Adrenal gland (tissue), 12 donors: Measurements from ENCODE around the gene DGLUCY. TPM values are rescaled to one million over a fixed set of nuclear protein-coding genes. Genes with fewer than 3 reads are reported as not detected.

Experiments
- DNase-seq, 7 donors: peaks; one replicate each; pipeline ENCODE4 v3.0.0-alpha.2; 2019 to 2020
- H3K27ac ChIP-seq, 5 donors: fragments of 200-600 bp; sonication (generic) in 4 of 5; 1 replicate in 3 of 5; 2 replicates in 2 of 5; pipeline versions ENCODE4 v1.5.1 to v1.8.0; 2016 to 2020; ENCODE audit warnings: mild to moderate bottlenecking in 1 of 5
- H3K27me3 ChIP-seq: fragments of 200-600 bp; 2 replicates; pipeline ENCODE4 v1.8.0; 2021
- H3K36me3 ChIP-seq, 2 donors: fragments of 200-600 bp; replicated peaks in 1 of 2; 1 replicate in 1 of 2; 2 replicates in 1 of 2; pipeline versions ENCODE4 v1.5.1 to v1.8.0; 2018 to 2022
- H3K4me1 ChIP-seq, 2 donors: fragments of 200-600 bp; replicated peaks in 1 of 2; 1 replicate in 1 of 2; 2 replicates in 1 of 2; pipeline versions ENCODE4 v1.5.1 to v1.8.0; 2018 to 2021
- H3K4me3 ChIP-seq, 4 donors: fragments of 200-600 bp; sonication (generic) in 3 of 4; one replicate each; pipeline ENCODE4 v1.5.1; 2016 to 2018
- H3K9me3 ChIP-seq, 3 donors: fragments of 200-600 bp; sonication (generic) in 1 of 3; replicated peaks in 1 of 3; 1 replicate in 2 of 3; 2 replicates in 1 of 3; pipeline versions ENCODE4 v1.5.1 to v1.8.0; 2016 to 2021
- POLR2A ChIP-seq, 2 donors: fragments of 450-650 bp; IDR thresholded peaks; one replicate each; pipeline ENCODE4 v1.6.1; 2017; ENCODE audit warnings: antibody characterized with exemption in 2 of 2, mild to moderate bottlenecking in 2 of 2, moderate library complexity in 1 of 2
- WGBS, 4 donors: extraction: QIAGEN DNeasy Blood & Tissue Kit in 2 of 4; methylation state at CpG; one replicate each; pipeline versions ENCODE4 v1.1.5 to v1.1.7; 2013 to 2017; 5-methylcytosine and 5-hydroxymethylcytosine counted together
- intact Hi-C, 2 donors: fragments of 100-400 bp; cut with DNase I; formaldehyde crosslinking; loops; one replicate each; pipeline versions ENCODE4 v1.14.1 to v1.15.0; 2022 to 2023
- polyA plus RNA-seq, 3 donors: library from polyadenylated mRNA; stranded (reverse); fragments of 200-250 nt in 2 of 3; fragments of 350-450 nt in 1 of 3; fragmentation: Illumina TruSeq in 1 of 3; extraction: RNeasy Lipid Tissue Mini Kit (QIAGEN cat#74804) in 1 of 3; gene quantifications; one replicate each; pipeline ENCODE4 v1.2.3, GENCODE V29; 2013 to 2014
- total RNA-seq, 9 donors: library from RNA; depleted of rRNA in 4 of 9; stranded (reverse); fragments of >200 nt in 4 of 9; fragments of 120-200 nt in 1 of 9; fragmentation: NEBNext Ultra II Directional in 1 of 9; extraction: Animal tissue kit (Norgen Biotek cat#: 25700) in 1 of 9; gene quantifications; one replicate each; pipeline versions ENCODE4 v1.1.0 to v1.2.4, GENCODE V29; 2013 to 2023
- TF ChIP-seq, protein P1 (sequence below), 6 experiments: fragments of 450-650 bp in 4 of 6; fragments of 200-600 bp in 2 of 6; sonication (generic) in 1 of 6; IDR thresholded peaks; 1 replicate in 5 of 6; 2 replicates in 1 of 6; pipeline versions ENCODE4 v1.5.1 to v1.8.0; 2016 to 2021; ENCODE audit warnings: antibody characterized with exemption in 6 of 6, mild to moderate bottlenecking in 2 of 6, moderate library complexity in 1 of 6
- donor health status: healthy with polysubstance abuse.
- donor health status: Bipolar disorder and iron deficiency.
- donor health status: DM: yes; HTN: yes; CAD: no.
- donor health status: DM: no; HTN: no; CAD: no.
- donor health status: DM: no; HTN: no; CAD: no.
- donor health status: DM: yes; HTN: yes; CAD: no.

Gene DGLUCY
- total and polyA plus RNA-seq, 12 donors: 48.9 to 93.4 (median 70.9) TPM

DNA sequence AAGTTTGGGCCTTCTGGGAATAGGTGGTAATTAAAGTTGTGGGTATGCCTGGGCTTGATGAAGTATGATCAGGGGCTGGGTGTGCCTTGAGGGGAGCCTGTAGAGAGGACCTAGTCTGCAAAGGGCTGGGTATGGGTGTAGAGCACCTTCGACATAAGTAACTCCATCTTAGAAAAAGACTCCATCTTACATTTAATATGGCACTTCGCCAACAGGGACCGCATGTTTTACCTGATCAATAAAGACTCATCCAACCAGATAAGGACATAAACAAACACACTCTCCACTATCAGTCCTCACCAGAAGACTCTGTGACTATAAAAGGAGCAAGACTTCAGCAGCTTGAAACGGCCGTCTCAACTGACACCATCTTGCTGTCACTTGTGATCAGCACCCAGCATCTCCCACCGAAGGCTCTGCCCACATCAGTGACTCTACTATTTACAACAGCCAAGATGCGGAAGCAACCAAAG, 154.1 kb downstream of the DGLUCY start:
- Histone ChIP-seq H3K36me3 (no peaks in the 10 kb centered on the region), H3K4me1 (peaks cover 8 to 11% of the 10 kb centered on the region in 2 donors), H3K4me3 (no peak overlapping the region), H3K27me3 (no peaks in the 10 kb centered on the region), H3K27ac (no peak overlapping the region), H3K9me3 (no peaks in the 10 kb centered on the region)
- TF ChIP-seq, protein P1, sequence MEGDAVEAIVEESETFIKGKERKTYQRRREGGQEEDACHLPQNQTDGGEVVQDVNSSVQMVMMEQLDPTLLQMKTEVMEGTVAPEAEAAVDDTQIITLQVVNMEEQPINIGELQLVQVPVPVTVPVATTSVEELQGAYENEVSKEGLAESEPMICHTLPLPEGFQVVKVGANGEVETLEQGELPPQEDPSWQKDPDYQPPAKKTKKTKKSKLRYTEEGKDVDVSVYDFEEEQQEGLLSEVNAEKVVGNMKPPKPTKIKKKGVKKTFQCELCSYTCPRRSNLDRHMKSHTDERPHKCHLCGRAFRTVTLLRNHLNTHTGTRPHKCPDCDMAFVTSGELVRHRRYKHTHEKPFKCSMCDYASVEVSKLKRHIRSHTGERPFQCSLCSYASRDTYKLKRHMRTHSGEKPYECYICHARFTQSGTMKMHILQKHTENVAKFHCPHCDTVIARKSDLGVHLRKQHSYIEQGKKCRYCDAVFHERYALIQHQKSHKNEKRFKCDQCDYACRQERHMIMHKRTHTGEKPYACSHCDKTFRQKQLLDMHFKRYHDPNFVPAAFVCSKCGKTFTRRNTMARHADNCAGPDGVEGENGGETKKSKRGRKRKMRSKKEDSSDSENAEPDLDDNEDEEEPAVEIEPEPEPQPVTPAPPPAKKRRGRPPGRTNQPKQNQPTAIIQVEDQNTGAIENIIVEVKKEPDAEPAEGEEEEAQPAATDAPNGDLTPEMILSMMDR (IDR thresholded peaks at IDR 0.05): no peak
- no peak for TF ChIP-seq POLR2A (IDR thresholded peaks at IDR 0.05)
- DNase-seq: no peak
- intact Hi-C loops: no loop called here
- 92 to 94% (median 94%) methylated on average over 7 of the region's 7 CpGs for WGBS, 4 donors

DNA sequence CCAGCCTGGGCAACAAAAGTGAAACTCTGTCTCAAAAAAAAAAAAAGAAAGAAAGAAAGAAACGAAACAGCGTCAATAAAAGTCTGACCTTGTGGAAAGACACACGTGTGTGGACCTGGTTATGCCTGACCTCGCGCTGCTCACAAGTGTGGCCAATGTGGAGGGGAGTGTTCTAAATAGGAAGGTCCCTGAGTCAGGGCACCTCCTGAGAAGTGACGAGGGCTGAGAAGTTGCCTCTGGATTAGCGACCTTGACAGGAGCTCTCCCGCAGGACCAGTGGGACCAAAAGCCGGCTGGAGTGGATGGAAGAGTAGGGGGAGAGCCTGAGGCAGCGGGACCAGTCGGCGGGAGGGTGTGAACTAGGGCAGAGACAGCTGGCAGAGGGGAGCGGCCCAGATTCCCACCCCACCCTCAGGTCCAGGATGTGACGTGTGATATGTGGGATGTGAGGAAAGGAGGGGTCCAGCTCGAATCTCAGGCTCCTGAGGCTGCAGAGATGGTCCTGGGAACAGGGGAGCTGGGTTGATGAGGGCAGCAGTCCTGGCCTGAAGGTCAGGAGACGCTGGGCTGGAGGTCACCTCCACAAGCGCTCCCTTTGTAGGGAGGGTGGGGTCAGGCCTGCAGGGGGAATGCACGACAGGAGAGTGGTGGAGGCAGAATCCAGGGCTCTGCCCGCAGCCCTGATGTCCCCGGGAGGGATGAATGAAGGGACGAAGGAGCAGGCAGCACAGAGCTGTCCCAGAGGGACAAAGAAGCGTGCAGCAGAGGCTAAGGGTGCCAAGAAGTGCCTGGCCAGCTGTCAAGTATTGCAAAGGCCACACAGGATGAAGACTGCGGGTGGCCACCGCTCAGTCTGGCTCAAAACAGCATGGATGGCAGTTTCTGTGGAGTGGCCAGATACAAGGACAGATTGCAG, 155.5 kb downstream of the DGLUCY start:
- H3K4me1 ChIP-seq: peaks cover 7 to 8% of the 10 kb centered on the region in 2 donors
- H3K4me3 ChIP-seq: peak overlapping the region in 1 of 4 donors; percentile 41
- TF ChIP-seq, protein P1 (IDR thresholded peaks at IDR 0.05): no peak
- no peak for TF ChIP-seq POLR2A (IDR thresholded peaks at IDR 0.05)
- H3K9me3 ChIP-seq: no peaks in the 10 kb centered on the region
- 34 to 49% (median 43%) methylated on average over 21 to 24 of the region's 24 CpGs for WGBS, 4 donors
- no peaks in the 10 kb centered on the region for H3K27me3 ChIP-seq
- no peaks in the 10 kb centered on the region for H3K36me3 ChIP-seq
- intact Hi-C loops: no loop called here
- peak in 5 of 7 donors; percentile 36 to 55 (median 50) for DNase-seq
- no peak overlapping the region for H3K27ac ChIP-seq

DNA sequence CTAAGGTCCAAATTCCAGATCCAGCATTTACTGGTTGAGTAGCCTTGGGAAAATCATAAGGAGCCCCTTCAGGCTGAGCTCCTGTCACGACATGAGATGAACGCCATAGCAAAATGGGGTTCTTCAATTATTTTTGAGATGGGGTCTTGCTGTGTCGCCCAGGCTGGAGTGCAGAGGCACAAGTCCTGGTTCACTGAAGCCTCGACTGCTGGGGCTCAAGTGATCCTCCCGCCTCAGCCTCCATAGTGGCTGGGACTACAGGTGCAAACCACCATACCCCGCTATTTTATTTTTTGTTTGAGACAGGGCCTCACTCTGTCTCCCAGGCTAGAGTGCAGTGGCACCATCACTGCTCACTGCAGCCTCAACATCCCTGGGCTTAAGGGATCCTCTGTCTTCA, 156.3 kb downstream of the DGLUCY start:
- no peak for DNase-seq
- no peak overlapping the region for H3K27ac ChIP-seq
- peaks cover 7 to 8% of the 10 kb centered on the region in 2 donors for H3K4me1 ChIP-seq
- no peaks in the 10 kb centered on the region for H3K27me3 ChIP-seq
- H3K9me3 ChIP-seq: no peaks in the 10 kb centered on the region
- H3K36me3 ChIP-seq: no peaks in the 10 kb centered on the region
- intact Hi-C loops: no loop called here
- no peak overlapping the region for H3K4me3 ChIP-seq
- no peak for TF ChIP-seq POLR2A (IDR thresholded peaks at IDR 0.05)
- TF ChIP-seq, protein P1 (IDR thresholded peaks at IDR 0.05): no peak
- WGBS, 4 donors: 96 to 98% (median 97%) methylated on average over 5 to 6 of the region's 6 CpGs

DNA sequence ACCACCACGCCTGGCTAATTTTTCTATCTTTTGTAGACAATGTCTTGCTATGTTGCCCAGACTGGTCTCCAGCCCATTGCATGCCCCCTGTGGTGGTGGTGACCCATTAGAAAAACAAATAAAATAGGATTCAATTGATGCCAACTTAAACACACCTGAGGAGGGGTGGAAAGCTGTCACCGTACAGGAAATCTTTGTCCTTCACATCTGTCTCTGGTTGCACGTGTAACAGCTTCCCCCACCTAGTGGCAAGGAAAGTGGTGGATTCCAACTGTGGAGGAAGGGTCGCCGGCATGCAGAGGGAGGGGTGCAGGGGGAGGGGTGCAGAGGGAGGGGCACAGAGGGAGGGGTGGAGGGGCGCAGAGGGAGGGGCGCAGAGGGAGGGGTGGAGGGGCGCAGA, 156.7 kb downstream of the DGLUCY start:
- intact Hi-C loops: no loop called here
- H3K4me3 ChIP-seq: no peak overlapping the region
- WGBS, 4 donors: 61 to 76% (median 64%) methylated on average over 3 to 8 of the region's 8 CpGs

More for the DNA sequence above, 156.7 kb downstream of the DGLUCY start:
- peaks cover 7 to 8% of the 10 kb centered on the region in 2 donors for H3K4me1 ChIP-seq
- TF ChIP-seq POLR2A (IDR thresholded peaks at IDR 0.05): no peak
- TF ChIP-seq, protein P1 (IDR thresholded peaks at IDR 0.05): no peak
- H3K27me3 ChIP-seq: no peaks in the 10 kb centered on the region
- no peak for DNase-seq
- no peaks in the 10 kb centered on the region for H3K36me3 ChIP-seq
- H3K27ac ChIP-seq: no peak overlapping the region
- H3K9me3 ChIP-seq: no peaks in the 10 kb centered on the region
